ENCODE results near the gene PNPLA5.

DNA sequence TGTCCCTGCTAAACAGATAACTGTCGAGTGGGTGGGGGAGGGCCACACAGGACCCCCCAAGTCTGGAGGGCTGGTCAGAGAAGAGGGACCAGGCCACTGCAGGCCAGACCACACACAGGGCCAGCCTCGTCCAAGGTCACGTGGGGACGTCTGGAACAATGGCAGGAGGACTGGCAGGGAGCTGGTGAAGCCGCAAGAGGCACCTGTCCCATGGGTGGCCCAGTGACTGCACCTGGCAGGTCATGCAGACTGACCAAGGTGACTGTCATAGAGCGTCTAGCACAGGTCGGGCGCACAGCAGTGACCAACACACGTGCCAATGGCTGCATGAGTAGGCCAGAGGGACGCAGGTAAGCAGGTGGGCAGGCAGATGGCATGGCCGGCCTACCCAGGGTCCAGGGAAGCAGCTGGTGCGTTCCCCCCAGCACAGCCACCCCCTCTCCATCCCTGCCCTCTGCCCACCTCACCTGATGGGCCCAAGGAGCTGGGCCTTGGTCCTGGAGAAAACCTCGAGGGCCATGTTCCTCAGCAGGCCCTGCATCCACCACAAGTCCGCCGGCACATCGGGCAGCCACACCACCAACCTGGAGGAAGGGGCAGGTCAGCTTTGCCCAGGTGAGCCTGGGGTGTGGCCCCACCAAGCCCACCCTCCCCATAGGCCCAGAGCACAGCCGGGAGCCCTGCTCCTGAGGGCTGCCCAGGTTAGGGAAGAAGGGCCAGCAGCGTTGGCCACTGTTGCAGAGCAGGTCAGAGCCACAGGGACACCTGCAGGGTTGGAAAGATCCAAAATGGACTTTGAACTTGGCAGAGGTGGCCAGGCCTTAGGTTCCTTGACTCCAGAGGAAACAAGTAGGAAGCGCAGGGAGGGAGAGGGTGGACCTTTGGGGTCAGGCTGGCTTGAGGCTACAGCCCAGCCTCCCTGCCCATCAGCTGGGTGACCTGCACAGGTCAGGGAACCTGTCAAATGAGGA, 10.4 kb downstream of the PNPLA5 start:
- TF ChIP-seq, protein P1, sequence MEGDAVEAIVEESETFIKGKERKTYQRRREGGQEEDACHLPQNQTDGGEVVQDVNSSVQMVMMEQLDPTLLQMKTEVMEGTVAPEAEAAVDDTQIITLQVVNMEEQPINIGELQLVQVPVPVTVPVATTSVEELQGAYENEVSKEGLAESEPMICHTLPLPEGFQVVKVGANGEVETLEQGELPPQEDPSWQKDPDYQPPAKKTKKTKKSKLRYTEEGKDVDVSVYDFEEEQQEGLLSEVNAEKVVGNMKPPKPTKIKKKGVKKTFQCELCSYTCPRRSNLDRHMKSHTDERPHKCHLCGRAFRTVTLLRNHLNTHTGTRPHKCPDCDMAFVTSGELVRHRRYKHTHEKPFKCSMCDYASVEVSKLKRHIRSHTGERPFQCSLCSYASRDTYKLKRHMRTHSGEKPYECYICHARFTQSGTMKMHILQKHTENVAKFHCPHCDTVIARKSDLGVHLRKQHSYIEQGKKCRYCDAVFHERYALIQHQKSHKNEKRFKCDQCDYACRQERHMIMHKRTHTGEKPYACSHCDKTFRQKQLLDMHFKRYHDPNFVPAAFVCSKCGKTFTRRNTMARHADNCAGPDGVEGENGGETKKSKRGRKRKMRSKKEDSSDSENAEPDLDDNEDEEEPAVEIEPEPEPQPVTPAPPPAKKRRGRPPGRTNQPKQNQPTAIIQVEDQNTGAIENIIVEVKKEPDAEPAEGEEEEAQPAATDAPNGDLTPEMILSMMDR (optimal IDR thresholded peaks at IDR 0.05 in 1 of 3, IDR thresholded peaks at IDR 0.05 in 1 of 3, conservative IDR thresholded peaks at IDR 0.05 in 1 of 3; ENCODE audit: extremely low read depth in 1 of 3, insufficient read depth in 2 of 3, low read length in 3 of 3) = no peak
- TF ChIP-seq EZH2 (IDR thresholded peaks at IDR 0.05; ENCODE audit: low read length) = no peak
